ENCODE data around the gene PCDHA6. TPM values are rescaled to one million over a fixed set of nuclear protein-coding genes. Genes with fewer than 3 reads are reported as not detected.

Gene PCDHA6
- total RNA-seq, 1 donor, result 1.1 TPM

Other genes starting within 250 kb of the PCDHA6 start
- gene CD14, start 194.8 kb upstream of the PCDHA6 start, total RNA-seq, result 1.8 and 4.0 TPM in 2 replicates
- gene TMCO6, start 188.5 kb upstream of the PCDHA6 start, total RNA-seq, result 8.3 and 8.5 TPM in 2 replicates
- 29.7 and 30.6 TPM in 2 replicates for gene NDUFA2, start 180.3 kb upstream of the PCDHA6 start, total RNA-seq
- gene IK, start 180.1 kb upstream of the PCDHA6 start, total RNA-seq, result 70.1 and 84.3 TPM in 2 replicates
- gene WDR55, start 163.1 kb upstream of the PCDHA6 start, total RNA-seq, result 30.8 and 32.1 TPM in 2 replicates
- 0.59 TPM in 1 of 2 replicates, not detected in the other for gene DND1, start 154.4 kb upstream of the PCDHA6 start, total RNA-seq
- 41.3 and 41.6 TPM in 2 replicates for gene HARS1, start 136.6 kb upstream of the PCDHA6 start, total RNA-seq
- gene HARS2, start 136.5 kb upstream of the PCDHA6 start, total RNA-seq, result 28.6 and 31.5 TPM in 2 replicates
- 31.8 and 33.9 TPM in 2 replicates for gene ZMAT2, start 127.5 kb upstream of the PCDHA6 start, total RNA-seq
- not detected in 2 replicates for gene PCDHA1, start 41.8 kb upstream of the PCDHA6 start, total RNA-seq
- gene PCDHA2, start 33.1 kb upstream of the PCDHA6 start, total RNA-seq, result under 0.01 and 0.29 TPM in 2 replicates
- gene PCDHA3, start 26.9 kb upstream of the PCDHA6 start, total RNA-seq, result 0.36 and 0.59 TPM in 2 replicates
- 0.72 and 0.88 TPM in 2 replicates for gene PCDHA4, start 20.9 kb upstream of the PCDHA6 start, total RNA-seq
- under 0.01 and 0.29 TPM in 2 replicates for gene PCDHA5, start 6.3 kb upstream of the PCDHA6 start, total RNA-seq
- gene PCDHA7, start 6.3 kb downstream of the PCDHA6 start, total RNA-seq, result 0.59 and 0.72 TPM in 2 replicates
- 0.29 and 0.36 TPM in 2 replicates for gene PCDHA8, start 13.2 kb downstream of the PCDHA6 start, total RNA-seq
- 0.29 and 0.36 TPM in 2 replicates for gene PCDHA9, start 20.4 kb downstream of the PCDHA6 start, total RNA-seq
- 0.36 and 0.59 TPM in 2 replicates for gene PCDHA10, start 27.9 kb downstream of the PCDHA6 start, total RNA-seq
- gene PCDHA11, start 41.0 kb downstream of the PCDHA6 start, total RNA-seq, result 0.29 and 0.36 TPM in 2 replicates
- under 0.01 and 0.36 TPM in 2 replicates for gene PCDHA12, start 47.3 kb downstream of the PCDHA6 start, total RNA-seq
- gene PCDHA13, start 54.2 kb downstream of the PCDHA6 start, total RNA-seq, result under 0.01 TPM in 2 replicates
- gene PCDHAC1, start 98.3 kb downstream of the PCDHA6 start, total RNA-seq, result 0.29 and 0.36 TPM in 2 replicates
- gene PCDHAC2, start 138.5 kb downstream of the PCDHA6 start, total RNA-seq, result 0.36 and 0.59 TPM in 2 replicates
- not detected in 2 replicates for gene PCDHB1, start 223.4 kb downstream of the PCDHA6 start, total RNA-seq